Activated CD4-positive, alpha-beta T cell treated with anti-CD3 and anti-CD28 coated beads for 48 hours (primary cell): ENCODE results near the gene SCAMP2.
"Not testable (repeated sequence)": the region's sequence is repeated elsewhere in the genome, so short reads cannot be mapped to it uniquely, and the experiment has no call there.

Experiments used
- DNase-seq: peaks from one replicate; pipeline ENCODE4 v3.0.0-alpha.2; 2020

SCAMP2 gene, protein sequence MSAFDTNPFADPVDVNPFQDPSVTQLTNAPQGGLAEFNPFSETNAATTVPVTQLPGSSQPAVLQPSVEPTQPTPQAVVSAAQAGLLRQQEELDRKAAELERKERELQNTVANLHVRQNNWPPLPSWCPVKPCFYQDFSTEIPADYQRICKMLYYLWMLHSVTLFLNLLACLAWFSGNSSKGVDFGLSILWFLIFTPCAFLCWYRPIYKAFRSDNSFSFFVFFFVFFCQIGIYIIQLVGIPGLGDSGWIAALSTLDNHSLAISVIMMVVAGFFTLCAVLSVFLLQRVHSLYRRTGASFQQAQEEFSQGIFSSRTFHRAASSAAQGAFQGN

DNA sequence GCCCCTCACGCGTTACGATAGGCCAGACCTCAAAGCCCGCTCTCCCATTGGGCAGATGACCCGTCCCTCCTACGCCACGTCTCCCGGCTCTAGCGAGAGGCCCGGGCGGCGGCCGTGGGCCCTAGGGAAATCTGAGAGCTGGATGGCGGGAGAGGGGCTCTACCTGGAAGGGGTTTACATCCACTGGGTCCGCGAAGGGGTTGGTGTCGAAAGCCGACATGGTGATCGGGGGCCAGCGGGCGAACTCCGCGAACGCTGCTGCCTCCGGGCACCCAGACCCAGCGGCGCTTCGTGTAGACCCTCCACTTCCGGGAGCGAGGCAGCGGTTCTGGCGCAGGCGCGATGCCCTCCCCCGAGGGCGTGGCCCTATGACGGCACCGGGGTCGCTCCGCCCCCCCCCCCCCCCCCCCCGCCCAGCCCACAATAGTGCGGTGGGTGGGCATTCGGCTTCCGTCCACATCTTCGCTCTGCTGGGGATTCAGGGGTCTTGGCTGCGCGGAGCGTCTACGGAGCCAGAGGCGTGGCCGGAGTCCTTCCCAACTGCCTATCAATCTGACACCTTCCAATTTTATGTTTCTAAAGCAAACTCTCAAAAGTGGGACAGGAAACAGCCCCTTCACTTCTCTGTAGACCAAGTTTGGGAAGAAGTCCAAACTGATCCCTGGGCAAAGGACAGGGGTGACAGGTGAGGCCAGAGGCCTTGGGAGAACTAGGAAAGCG is at the start of gene SCAMP2:
SCAMP2 (minus strand) TSS at position 330 of the 720 bp plus-strand sequence; CDS start at position 220, 110 bp downstream.
- DNase-seq = peak; percentile 93

DNA sequence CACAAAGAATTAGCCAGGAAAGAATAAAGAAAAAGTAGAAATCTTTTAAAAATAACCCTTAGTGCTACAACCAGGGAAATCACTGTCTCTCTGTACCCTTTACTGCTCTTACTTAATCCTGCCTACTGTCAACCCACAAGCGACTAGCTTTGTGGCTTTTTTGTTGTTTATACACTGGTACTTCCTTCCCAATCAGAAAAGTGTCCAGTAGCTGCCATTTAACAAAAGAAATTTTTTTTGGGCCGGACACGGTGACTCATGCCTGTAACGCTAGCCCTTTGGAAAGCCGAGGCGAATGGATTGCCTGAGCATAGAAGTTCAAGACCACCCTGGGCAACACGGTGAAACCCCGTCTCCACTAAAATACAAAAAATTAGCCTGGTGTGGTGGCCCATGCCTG is 47.3 kb upstream of the SCAMP2 start:
- DNase-seq = no peak

DNA sequence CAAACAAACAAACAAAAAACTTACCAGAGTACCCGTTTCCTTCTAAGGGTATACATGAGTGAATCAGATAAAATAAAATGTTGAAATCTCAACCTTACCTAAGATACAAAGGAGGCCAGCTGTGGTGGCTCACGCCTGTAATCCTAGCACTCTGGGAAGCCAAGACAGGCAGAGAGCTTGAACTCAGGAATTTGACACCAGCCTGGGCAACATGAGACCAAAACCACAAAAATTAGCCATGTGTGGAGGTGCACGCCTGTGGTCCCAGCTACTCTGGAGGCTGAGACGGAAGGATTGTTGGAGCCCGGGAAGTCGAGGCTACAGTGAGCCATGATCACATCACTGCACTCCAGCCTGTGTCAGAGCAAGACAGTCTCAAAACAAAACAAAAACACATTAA is 44.5 kb upstream of the SCAMP2 start:
- DNase-seq = no peak

DNA sequence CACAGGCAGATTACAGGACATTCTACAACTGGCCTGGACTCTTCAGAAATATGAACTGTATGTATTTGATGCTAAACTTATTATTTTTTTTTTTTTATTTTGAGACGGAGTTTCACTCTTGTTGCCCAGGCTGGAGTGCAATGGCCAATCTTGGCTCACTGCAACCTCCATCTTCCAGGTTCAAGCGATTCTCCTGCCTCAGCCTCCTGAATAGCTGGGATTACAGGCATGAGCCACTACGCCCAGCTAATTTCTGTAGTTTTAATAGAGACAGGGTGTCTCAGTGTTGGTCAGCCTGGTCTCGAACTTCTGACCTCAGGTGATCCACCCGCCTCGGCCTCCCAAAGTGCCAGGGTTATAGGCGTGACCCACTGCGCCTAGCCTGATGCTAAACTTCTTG is 40.6 kb upstream of the SCAMP2 start:
- DNase-seq = not testable (repeated sequence)

DNA sequence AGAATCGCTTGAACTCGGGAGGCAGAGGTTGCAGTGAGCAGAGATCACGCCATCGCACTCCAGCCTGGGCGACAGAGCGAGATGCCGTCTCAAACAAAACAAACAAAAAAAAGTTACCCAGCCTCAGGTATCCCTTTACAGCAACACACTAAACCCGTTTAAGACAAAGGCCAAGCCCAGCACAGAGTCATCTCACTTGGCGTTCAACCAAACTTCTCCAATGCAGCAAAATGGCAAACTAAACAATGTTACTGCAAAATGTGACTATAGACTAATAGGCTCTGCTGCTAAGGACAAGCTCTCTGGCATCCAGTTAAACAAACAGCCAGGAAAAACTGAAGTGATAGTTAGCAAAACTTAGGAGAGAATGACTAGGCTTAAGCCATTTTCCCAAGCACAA is 39.9 kb upstream of the SCAMP2 start:
- no peak for DNase-seq

DNA sequence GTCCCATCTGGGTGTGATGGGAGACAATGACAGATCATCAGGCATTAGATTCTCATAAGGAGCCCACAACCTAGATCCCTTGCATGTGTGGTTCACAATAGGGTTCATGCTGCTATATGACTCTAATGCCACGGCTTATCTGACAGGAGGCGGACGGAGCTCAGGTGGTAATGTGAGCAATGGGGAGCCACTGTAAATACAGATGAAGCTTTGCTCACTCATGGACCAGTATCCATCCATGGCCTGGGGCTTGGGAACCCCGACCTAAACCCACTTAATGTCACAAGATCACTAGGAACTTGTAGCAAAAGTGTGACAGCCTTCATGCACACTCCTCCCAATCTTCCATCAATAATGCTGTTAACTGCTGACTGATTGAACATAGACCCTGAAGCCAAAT is 35.5 kb upstream of the SCAMP2 start:
- no peak for DNase-seq

DNA sequence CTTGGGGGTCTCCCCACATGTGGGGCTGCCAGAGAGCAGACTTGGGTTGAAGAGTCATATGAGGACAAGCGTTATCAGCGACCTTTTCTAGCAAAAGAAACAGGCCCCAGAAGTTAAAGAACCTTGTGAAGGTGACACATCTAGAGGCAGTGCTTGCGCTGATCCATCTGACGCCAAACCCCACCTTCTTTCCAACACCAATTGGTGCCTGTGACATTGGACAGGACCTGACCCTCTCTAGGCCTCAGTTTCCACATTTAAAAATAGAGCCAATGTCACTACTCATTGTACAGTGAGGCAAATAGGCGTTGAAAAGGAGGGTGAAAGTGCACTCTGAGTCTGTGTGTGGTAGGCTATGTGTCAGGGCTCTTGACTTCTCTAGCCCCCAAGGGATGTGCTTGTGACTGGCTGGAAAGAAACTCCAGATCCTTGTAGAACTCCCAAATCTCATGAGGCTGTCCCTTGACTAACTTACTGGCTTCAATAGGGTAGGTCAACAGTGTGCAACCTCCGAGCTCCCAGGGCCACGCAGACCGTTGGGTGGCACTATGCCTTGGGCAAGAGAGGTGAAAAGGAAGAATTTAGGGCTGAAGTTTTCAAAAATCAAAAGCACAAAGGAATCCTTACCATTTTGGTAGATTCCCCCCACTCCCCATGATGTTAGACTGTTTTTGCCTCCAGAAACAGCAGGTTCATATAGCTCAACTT is 34.2 kb upstream of the SCAMP2 start:
- DNase-seq = no peak

DNA sequence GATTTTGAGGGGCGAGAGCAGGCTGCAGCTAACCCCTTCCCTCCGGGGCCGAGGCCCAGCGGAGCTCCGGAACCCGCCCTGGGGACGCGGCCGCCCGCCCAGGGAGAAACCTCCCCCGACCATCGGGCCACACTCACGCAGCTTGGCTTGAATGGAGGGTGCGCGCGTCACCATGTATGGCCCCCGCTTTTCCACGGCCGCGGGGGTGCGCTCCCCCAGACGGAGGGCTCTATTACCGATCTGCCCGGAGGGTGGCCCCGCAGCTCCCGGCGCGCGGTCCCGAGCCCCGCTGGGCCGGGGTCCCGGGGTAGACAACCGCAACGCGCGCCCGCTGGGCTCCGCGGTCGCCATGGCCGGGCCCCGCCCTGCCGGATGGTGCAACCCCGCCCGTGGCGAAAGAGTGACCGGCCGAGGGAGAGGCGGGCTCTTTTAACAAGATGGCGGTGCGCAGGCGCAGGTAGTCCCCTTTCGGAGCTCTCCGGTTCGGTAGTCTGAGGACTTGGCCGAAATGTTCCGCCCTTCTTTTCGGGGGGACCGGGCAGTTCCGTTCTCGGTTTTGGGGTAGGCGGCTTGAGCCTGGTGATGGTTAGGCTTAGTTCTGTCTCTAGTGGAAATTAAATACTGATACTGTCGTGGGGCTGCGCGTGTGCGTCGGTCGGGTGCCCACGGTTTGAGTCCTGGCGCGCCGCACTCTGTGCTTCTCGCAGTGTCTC is 33.4 kb upstream of the SCAMP2 start, which contains the start of gene FAM219B:
FAM219B (minus strand) TSS at position 402 of the 713 bp plus-strand sequence; CDS start at position 351, 51 bp downstream.
- peak; percentile 86 for DNase-seq

DNA sequence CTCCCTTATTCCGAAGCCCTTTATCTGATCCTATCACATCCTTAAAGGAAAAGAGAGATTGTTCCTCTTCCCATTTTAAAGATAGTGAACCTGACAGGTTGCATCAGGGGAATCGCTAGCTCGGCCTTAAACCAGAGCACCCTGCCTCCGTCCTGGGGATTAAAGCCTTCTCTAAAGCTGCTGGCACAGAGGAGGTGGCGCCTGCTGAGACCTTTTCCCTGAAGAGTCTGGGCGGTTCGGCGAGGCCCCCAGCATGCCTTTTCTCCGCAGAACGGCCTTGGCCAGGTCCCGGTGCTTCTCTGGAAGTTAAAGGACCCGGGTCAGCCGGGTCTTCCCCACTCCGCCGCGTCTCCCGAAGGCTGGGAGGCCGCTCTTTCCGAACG is 32.9 kb upstream of the SCAMP2 start:
- DNase-seq = peak; percentile 43

DNA sequence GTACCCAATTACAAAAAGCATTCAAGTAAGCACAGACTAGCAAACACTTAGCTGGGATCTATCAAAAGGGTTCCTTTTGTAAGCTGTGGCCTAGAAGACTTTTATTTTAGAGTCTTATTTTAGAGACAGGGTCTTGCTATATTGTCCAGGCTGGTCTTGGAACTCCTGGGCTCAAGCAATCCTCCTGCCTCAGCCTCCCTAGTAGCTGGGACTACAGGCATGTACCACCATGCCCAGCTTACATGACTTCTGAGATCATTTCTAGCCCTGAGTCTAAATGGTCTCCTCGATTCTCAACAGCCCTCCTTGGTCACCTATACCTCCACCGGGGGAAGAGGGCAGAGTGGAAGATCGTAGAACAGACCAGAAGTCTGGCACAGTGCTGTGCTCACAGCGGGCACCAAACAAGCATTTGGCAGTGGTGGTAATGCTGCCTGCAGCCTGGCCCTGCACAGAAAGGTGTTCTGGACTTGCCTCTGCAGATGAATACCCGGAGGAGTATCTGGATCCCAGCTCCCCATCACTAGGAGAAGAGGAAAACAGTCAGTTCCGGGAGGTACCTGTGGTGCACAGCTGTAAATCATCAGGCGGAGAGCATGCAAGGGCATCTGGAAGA is 31.1 kb upstream of the SCAMP2 start:
- DNase-seq = no peak

DNA sequence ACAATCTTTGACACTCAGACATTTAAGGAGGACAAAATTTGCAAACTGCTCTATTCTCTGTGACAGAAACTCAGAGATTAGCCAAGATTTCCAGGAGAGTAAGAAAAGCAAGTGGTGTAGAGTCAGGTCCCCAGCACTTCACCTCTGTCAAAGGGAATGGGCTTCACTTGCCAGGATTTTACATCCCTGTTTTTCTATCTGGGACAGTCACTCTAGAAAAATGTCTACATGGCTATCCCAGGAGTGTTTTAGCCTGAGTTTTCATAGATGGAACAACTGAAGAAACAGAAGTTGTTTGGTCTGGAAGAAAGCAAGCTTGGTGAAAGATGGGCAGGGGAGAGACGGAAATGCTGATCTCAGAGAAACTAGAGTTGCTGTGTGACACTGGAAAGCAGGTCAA is 30.5 kb upstream of the SCAMP2 start:
- DNase-seq = no peak

DNA sequence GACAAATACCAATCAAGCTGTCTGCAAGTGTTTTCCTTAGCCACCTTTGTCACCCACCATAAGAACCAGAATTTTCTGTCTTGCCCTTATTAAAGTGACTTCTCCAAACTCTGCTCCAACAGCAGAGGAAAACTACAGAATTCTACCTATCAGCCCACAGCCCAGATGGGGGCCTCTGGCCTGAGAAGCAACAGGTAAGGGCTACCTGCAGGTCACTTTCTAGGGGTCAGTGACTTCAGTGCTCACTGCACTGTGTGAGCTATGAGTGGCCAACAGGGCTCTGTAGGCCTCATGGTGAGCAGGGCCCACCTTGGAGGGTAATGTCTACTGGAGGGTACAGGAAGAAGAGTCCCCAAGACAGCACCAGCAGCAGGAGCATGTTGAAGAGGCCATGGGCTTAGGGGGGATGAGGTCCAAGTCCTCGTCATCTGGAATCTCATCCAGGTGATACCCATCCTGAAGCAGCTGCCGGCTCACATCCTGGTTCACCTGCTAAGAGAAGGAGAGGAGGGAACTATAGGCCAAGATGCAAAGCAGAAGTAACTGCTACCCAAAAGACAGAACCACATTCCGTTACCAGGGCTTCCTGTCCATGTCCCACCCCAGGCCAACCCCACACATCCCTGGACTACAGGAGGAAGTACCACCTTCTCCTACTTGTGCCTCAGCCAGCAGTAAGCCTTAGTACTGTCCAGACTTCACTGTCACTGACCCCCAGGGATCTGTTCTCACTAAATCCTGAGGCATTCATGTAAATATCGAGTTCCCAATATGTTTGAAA is 29.3 kb upstream of the SCAMP2 start:
- no peak for DNase-seq

DNA sequence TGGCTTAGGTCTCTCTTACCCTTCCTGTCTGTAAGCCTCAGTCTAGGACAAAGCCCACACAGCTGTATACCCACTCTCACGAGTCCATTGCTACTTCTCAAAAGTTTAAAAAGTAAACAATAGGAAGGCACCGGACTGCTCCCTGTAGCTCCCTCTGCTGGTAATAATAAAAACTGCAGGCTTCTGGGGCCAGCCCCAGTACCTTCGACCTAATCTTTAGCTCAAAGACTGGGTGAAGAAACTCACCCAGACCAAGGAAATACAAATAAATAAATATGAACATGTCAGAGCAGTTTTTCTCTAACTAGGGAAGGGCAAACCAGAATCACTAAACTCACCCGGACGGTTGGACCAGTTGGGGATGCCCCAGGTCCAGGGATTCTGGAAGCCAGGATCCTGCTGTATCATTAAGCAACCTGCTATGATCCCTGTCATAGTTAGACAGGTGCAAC is 28.5 kb upstream of the SCAMP2 start:
- DNase-seq = peak; percentile 71

DNA sequence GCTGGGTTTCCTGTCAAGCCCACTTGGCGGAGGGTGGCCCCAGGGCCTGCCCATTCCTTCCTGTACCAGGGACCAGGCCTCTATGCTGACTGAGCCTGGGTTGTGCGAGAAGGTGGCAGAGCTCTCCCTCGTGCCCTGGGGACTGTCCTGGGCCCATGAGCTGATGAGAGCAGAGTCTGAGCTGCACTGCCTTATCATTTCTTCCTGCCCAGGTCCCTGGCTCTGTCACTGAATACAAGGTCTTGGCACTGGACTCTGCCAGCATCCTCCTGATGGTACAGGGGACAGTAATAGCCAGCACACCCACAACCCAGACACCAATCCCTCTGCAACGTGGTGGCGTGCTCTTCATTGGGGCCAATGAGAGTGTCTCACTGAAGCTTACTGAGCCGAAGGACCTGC is 24.1 kb upstream of the SCAMP2 start:
- DNase-seq = no peak

DNA sequence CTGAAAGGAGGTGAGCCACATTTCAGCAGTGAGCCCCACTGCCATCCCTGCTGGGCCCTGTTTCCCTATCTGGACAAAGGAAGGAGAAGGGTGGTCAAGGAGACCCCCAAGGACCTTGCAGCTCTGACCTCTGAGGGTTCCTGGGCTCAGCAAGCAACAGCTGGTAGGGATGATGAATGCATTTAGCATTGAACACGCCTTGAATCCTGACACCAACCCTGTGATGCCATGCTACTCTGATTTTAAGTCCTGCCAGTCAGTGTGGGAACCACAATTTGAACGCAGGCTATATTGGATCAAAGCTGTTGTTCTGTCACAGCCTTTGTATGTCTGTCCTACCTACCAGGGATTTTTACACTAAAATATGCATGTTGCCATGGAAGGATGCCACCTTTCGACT is 23.2 kb upstream of the SCAMP2 start:
- no peak for DNase-seq

DNA sequence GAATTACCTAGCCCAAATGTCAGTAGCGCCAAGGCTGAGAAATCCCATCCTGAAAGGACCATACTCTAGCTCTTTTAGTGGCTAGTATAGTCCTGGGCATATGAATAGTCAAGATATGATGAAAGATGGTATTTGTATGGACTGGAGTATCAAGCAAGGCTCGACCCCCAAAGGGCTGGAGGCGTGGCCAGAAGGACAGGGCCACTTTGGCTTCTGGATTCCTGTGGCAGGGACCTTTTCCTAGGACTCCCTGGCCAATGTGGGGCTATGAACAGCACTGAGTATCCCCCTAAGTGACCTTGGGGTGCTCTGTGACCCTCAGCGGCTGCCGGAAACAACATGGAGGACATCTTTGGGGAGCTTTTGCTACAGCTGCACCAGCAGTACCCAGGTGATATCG is 22.7 kb upstream of the SCAMP2 start:
- no peak for DNase-seq

DNA sequence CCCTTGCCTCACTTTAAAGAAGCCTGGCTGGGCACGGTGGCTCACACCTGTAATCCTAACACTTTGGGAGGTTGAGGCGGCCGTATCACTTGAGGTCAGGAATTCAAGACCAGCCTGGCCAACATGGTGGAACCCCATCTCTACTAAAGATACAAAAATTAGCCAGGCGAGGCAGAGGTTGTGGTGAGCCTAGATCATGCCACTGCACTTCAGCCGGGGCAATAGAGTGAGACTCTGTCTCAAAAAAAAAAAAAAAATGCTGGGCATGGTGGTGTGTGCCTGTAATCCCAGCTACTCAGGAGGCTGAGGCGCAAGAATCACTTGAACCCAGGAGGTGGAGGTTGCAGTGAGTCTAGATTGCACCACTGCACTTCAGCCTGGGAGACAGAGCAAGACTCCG is 21.2 kb upstream of the SCAMP2 start:
- DNase-seq = not testable (repeated sequence)

DNA sequence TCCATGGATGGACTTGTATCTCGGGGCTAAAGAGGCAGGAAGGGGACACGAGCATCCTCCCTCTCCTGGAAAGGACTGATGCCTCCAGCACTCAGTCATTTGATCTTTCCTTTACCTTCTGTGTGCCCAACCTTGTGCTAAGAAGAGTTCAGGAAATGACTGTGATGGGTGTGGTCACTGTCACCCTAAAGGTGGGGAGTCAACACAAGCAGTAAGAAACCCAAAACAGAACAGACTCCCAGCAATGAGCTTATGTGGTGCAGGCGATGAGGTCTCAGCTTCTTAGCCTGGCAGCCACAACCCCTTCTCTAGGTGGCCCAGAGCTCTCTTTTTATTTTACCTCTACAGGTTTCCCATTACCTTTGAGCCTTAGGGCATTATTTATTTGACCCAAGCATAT is 20.5 kb upstream of the SCAMP2 start:
- peak; percentile 20 for DNase-seq

DNA sequence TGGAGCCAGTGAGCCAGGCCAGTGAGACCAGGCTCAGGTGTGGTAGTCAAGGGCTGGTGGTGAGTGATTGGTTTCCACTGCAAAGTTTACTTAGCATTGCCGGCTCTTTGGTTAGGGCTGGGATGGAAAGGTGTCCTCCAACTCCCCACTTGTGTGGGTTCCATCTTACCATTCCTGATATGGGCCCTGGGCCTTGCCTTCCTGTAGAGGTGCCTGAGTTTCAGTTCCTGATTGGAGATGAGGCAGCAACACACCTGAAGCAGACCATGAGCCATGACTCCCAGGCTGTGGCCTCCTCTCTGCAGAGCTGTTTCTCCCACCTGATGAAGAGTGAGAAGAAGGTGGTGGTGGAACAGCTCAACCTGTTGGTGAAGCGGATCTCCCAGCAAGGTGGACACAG is 19.8 kb upstream of the SCAMP2 start:
- no peak for DNase-seq

DNA sequence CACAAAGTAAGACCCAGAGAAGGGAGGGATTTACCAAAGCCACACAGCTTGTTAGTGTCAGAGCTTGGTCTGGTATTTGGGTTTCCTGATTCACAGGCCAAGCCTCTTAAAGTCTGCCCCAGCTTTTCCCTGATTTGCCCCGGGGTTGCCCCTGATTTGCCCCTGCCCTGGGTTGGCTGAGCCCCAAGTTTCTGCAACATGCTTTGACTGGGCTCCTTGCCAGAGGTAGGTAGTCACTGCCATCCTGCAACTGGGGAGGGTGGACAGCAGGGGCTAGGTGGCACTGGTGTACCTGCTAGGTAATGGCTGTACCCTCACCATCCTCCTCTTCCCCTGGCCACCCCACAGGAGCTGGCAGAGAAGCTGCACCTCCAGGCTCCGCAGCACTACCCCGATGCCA is 19.1 kb upstream of the SCAMP2 start:
- no peak for DNase-seq

DNA sequence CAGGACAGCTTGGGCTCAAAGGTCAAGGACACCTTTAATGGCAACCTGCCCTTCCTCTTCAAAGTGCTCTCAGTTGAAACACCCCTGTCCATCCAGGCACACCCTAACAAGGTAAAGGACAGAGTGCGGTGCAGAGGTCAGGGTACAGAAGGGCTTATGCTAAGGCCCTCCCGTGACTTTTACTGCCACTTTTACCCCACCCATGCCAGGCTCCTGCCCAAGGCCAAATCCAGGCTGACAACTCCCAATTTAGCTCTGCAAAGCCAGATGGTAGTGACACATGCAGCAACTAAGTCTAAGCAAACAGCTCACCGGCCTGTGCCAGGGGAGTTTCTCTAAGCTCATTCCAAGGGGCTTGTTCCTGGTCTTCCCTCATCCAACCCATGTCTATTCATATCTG is 18.3 kb upstream of the SCAMP2 start:
- no peak for DNase-seq

DNA sequence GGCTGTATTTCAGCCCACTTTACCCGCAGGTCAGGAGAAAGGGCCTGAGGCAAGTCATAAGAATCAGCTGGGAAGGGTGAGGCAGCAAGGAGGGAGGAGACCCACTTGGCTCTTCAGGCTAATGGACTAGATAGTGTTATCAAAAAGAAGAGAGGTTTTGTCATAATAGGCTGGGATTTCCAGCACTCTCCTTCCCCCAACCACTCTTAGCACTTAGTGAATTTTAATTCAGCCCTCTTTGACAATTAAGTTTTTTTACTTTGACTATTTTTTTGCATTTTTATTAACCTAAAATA is 17.4 kb upstream of the SCAMP2 start:
- DNase-seq = no peak
